Fibroblast of villous mesenchyme (primary cell): ENCODE data around the gene DNAJB1. TPM values are rescaled to one million over a fixed set of nuclear protein-coding genes. Genes with fewer than 3 reads are reported as not detected.

Experiments
- DNase-seq: peaks from one replicate; pipeline ENCODE4 v3.0.0-alpha.2; 2010; ENCODE audit warnings: low read depth
- H3K4me3 ChIP-seq: 2 replicates; pipeline ENCODE4 v1.5.1; 2011; ENCODE audit warnings: low read depth, mild to moderate bottlenecking, low read length
- total RNA-seq: library from RNA; depleted of rRNA; stranded (reverse); fragments of >200 nt; gene quantifications from 2 replicates; pipeline ENCODE4 v1.2.3, GENCODE V29; 2012
- TF ChIP-seq, protein P1 (sequence below): IDR thresholded peaks from 2 replicates; pipeline ENCODE4 v1.5.1; 2012; ENCODE audit warnings: low read depth, mild to moderate bottlenecking, low read length; ENCODE audit not compliant: insufficient read depth

DNAJB1 gene
- total RNA-seq, 1 donor: 99.3 TPM

DNA sequence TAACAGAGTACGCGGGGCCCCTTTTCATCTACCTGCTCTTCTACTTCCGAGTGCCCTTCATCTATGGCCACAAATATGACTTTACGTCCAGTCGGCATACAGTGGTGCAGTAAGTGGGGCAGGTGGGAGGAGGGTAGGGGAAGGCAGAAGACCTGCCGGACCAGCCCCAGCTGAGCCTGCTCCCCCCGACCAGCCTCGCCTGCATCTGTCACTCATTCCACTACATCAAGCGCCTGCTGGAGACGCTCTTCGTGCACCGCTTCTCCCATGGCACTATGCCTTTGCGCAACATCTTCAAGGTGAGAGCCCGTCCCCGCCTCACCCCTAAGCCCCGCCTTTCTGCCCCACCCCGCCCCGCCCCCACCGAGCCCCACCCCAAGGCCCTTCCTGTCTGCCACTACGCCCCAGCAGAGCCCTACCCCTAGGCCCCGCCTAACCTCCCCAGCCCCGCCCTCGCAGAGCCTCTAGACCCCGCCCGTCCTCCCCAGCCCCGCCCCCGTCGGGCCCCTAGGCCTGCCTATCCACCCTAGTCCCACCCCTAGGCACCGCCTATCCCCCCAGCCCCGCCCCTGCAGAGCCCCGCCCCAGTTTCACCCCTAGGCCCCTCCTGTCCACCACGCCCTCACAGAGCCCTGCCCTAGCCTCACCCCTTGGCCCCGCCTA lies 45.9 kb upstream of the DNAJB1 start:
- peak; percentile 25 for DNase-seq
- TF ChIP-seq, protein P1, sequence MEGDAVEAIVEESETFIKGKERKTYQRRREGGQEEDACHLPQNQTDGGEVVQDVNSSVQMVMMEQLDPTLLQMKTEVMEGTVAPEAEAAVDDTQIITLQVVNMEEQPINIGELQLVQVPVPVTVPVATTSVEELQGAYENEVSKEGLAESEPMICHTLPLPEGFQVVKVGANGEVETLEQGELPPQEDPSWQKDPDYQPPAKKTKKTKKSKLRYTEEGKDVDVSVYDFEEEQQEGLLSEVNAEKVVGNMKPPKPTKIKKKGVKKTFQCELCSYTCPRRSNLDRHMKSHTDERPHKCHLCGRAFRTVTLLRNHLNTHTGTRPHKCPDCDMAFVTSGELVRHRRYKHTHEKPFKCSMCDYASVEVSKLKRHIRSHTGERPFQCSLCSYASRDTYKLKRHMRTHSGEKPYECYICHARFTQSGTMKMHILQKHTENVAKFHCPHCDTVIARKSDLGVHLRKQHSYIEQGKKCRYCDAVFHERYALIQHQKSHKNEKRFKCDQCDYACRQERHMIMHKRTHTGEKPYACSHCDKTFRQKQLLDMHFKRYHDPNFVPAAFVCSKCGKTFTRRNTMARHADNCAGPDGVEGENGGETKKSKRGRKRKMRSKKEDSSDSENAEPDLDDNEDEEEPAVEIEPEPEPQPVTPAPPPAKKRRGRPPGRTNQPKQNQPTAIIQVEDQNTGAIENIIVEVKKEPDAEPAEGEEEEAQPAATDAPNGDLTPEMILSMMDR: no peak
- H3K4me3 ChIP-seq: no peak overlapping the region

DNA sequence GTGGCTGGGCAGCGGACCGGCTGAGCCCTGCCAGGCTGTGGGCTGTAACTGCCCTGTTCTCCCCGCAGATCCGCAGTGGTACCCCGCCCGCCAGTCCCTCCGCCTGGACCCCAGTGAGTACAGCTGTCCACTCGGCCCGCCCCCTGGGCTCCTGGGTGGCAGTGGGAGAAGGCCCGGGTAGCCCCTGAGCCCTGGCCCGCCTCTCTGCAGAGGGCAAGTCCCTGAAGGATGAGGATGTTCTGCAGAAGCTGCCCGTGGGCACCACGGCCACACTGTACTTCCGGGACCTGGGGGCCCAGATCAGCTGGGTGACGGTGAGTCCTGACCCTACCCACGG lies 45.4 kb upstream of the DNAJB1 start:
- DNase-seq: no peak
- H3K4me3 ChIP-seq: no peak overlapping the region
- TF ChIP-seq, protein P1: no peak

DNA sequence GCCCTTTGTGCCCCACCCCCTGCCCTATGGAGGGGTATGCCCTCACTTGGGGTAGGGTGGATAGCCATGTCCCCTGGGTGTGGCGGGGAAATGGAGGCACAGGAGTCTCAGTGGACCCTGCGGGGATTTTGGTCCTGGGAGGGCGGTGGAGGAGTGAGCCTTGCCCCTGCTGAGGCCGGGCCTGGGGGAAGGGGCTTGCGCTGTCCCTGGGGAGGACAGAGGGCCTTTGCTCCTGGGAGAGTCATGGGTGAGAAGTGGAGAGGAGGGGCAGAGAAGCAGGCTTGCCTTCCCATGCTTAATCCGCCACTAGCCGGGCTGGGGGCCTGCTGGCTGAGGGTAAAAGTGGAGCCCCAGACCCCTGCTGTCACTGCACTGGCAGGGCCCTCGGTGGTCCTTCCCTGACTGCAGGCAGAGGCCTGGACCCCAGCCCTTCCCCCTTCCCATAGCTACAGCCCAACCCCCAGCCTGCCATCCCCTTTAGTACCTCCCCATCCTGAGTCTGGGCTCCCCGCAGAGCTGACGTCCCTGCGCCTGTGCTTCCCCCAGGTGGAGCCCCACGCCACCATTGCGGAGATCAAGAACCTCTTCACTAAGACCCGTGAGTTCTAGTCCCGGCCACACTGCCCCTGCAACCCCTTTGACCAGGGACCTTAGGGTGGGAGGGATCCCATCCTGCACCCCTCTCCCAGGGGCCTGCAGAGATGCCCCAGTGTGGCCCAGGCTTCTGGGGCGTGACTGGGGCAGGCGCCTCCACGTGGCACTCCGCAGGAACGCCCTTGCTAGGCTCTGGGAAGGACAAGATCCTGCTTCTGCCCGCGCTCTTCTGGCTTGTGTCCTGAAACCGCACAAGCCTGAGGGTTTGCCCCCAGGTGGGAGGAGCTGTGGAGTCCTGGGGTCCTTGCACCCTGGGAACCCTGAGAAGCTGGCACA lies 44.7 kb upstream of the DNAJB1 start:
- H3K4me3 ChIP-seq: no peak overlapping the region
- TF ChIP-seq, protein P1: no peak
- DNase-seq: no peak

DNA sequence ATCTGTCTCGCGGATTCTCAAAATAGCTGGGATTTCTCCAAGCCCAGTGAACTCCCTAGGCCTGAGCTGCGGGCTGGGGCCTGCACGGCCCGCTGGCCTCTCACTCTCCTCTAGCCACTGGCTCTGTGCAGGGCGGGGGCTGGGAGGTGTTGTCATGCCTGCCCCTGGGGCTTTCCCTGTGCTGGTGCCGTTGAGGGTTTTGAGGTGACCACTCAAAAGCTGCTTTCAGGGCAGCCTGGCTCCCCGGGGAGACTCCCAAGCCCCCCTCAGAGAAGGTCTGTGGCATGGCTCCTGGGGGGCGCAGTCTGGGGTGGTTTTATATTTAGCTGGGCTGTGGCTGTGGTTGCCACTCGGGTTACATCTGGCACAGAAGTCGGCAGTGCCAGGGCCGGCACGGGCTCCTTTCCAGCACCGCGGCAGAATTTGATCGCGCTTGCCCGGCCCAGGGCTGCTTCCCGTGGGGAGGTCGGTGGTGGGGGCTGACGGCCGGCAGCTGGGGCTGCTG lies 43.7 kb upstream of the DNAJB1 start:
- peak; percentile 36 for DNase-seq
- TF ChIP-seq, protein P1: no peak
- no peak overlapping the region for H3K4me3 ChIP-seq

DNA sequence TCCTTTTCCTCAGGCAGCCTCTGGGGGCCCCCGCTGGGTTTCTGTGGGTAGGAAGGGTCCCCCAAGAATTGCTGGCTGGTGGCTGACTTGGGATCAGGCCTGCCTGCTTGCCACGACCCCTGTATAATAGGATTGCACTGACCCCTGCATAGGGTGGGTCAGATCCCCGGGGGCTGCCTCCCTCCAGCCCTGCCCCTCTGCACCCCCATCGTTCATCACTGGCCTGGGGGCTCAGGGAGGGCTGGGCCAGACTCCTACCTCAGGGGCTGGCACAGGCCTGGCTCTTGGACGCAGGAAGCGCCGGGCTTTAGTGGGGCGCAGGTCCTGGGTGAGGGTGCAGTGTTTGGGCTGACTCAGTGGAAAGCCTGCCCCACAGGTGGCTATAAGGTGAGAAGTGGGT lies 43.1 kb upstream of the DNAJB1 start:
- no peak overlapping the region for H3K4me3 ChIP-seq
- DNase-seq: no peak

DNA sequence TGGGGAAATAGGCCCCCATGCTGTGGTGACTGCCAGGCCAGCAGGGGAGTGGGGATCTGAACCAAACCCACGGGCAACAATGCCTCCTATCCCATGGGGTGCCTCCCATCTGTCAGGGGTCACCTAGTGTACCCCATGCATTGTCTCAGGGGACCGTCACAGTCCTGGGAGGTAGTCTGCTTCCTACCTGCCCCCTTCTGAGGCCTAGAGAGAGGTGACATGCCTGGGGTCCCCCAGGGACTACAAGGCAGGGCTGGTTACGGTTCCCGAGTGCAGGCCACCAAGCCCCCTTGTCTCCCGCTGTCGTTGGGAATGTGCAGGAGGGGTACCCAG lies 42.5 kb upstream of the DNAJB1 start:
- TF ChIP-seq, protein P1: no peak
- H3K4me3 ChIP-seq: no peak overlapping the region
- no peak for DNase-seq

More for the DNA sequence above, 43.1 kb upstream of the DNAJB1 start:
- TF ChIP-seq, protein P1: no peak
